HG03095 (cell line): ENCODE measurements around the gene PCIF1.
A peak's percentile ranks its signal among the peaks of the same experiment; 100 is the strongest.
"Not testable (repeated sequence)": the region's sequence is repeated elsewhere in the genome, so short reads cannot be mapped to it uniquely, and the experiment has no call there.

ENCODE experiments used
- ATAC-seq: cut with Tn5 transposase; IDR thresholded peaks from one replicate; pipeline ENCODE4 v1.9.1; 2021; ENCODE audit warnings: moderate library complexity; ENCODE audit not compliant: unreplicated experiment

The PCIF1 gene

GRCh38 chr20:45921337-45922189 lies 12.9 kb upstream of the PCIF1 start:
- no peak for ATAC-seq

GRCh38 chr20:45924391-45925261 lies 9.9 kb upstream of the PCIF1 start:
- no peak for ATAC-seq

- no peak for ATAC-seq
Observed at GRCh38 chr20:45925821-45926506, 8.5 kb upstream of the PCIF1 start.

- ATAC-seq: no peak
Observed at GRCh38 chr20:45926731-45927070, 7.8 kb upstream of the PCIF1 start.

GRCh38 chr20:45927071-45927878 lies 7.2 kb upstream of the PCIF1 start:
- no peak for ATAC-seq

- not testable (repeated sequence) for ATAC-seq
Observed at GRCh38 chr20:45931680-45932079, 2.8 kb upstream of the PCIF1 start.

GRCh38 chr20:45933266-45934045 lies 1.0 kb upstream of the PCIF1 start:
- no peak for ATAC-seq

- ATAC-seq: peak; percentile 3
Observed at GRCh38 chr20:45934046-45934585, 367 bp upstream of the PCIF1 start.

- peak; percentile 8 for ATAC-seq
Observed at GRCh38 chr20:45935416-45936046, 1.0 kb downstream of the PCIF1 start.

GRCh38 chr20:45937765-45938164 lies 3.3 kb downstream of the PCIF1 start:
- no peak for ATAC-seq

GRCh38 chr20:45938727-45939438 lies 4.4 kb downstream of the PCIF1 start:
- no peak for ATAC-seq

- no peak for ATAC-seq
Observed at GRCh38 chr20:45940053-45940452, 5.6 kb downstream of the PCIF1 start.

- ATAC-seq: no peak
Observed at GRCh38 chr20:45940469-45940868, 6.0 kb downstream of the PCIF1 start.

GRCh38 chr20:45943613-45944012 lies 9.1 kb downstream of the PCIF1 start:
- ATAC-seq: no peak

- no peak for ATAC-seq
Observed at GRCh38 chr20:45944151-45944964, 9.9 kb downstream of the PCIF1 start.

- ATAC-seq: no peak
Observed at GRCh38 chr20:45944965-45945677, 10.6 kb downstream of the PCIF1 start.

- no peak for ATAC-seq
Observed at GRCh38 chr20:45945678-45946148, 11.2 kb downstream of the PCIF1 start.
